Urinary bladder (tissue), 4 donors: ENCODE measurements around the gene RPRD1A. TPM values are rescaled to one million over a fixed set of nuclear protein-coding genes. Genes with fewer than 3 reads are reported as not detected.
A peak's percentile ranks its signal among the peaks of the same experiment; 100 is the strongest.

ENCODE experiments used
- DNase-seq: peaks from one replicate; pipeline ENCODE4 v3.0.0-alpha.2; 2015; ENCODE audit errors: extremely low spot score
- H3K27ac ChIP-seq: one replicate; pipeline ENCODE4 v1.5.1; 2013; ENCODE audit warnings: low read depth, mild to moderate bottlenecking, moderate library complexity
- H3K36me3 ChIP-seq: one replicate; pipeline ENCODE4 v1.6.1; 2013; ENCODE audit warnings: mild to moderate bottlenecking, moderate library complexity; ENCODE audit not compliant: insufficient read depth
- H3K4me1 ChIP-seq: one replicate; pipeline ENCODE4 v1.6.1; 2013; ENCODE audit warnings: mild to moderate bottlenecking, moderate library complexity; ENCODE audit not compliant: insufficient read depth
- H3K4me3 ChIP-seq: one replicate; pipeline ENCODE4 v1.5.1; 2013; ENCODE audit warnings: low read depth, low read length
- WGBS: extraction: QIAGEN DNeasy Blood & Tissue Kit; methylation state at CpG from one replicate; pipeline ENCODE4 v1.1.7; 2013; 5-methylcytosine and 5-hydroxymethylcytosine counted together
- polyA plus RNA-seq: library from polyadenylated mRNA; stranded (reverse); fragments of 200-250 nt; gene quantifications from one replicate; pipeline ENCODE4 v1.2.3, GENCODE V29; 2013
- total RNA-seq: library from RNA; depleted of rRNA; stranded (reverse); fragments of >200 nt; gene quantifications from one replicate; pipeline ENCODE4 v1.2.3, GENCODE V29; 2014
- donor health status: healthy with polysubstance abuse.
- donor health status: healthy.

The RPRD1A gene
- total and polyA plus RNA-seq, 2 donors: 41.5 to 73.0 TPM

GRCh38 chr18:35964319-35964718, 103.0 kb downstream of the RPRD1A start:
- H3K27ac ChIP-seq: no peak overlapping the region
- H3K4me3 ChIP-seq: no peak overlapping the region
- no peak for DNase-seq
- no peaks in the 10 kb centered on the region for H3K4me1 ChIP-seq
- H3K36me3 ChIP-seq: no peaks in the 10 kb centered on the region

GRCh38 chr18:35962320-35962719, 105.0 kb downstream of the RPRD1A start:
- Histone ChIP-seq H3K36me3 (no peaks in the 10 kb centered on the region), H3K4me3 (no peak overlapping the region), H3K27ac (no peak overlapping the region), H3K4me1 (no peaks in the 10 kb centered on the region)
- 89% methylated on average over 2 of the region's 2 CpGs for WGBS
- no peak for DNase-seq

GRCh38 chr18:35956226-35956625, 111.1 kb downstream of the RPRD1A start:
- WGBS: 82% methylated on average over 3 of the region's 3 CpGs
- Histone ChIP-seq H3K36me3 (no peaks in the 10 kb centered on the region), H3K27ac (no peak overlapping the region), H3K4me3 (no peak overlapping the region), H3K4me1 (no peaks in the 10 kb centered on the region)
- no peak for DNase-seq

- no peak overlapping the region for H3K27ac ChIP-seq
- H3K36me3 ChIP-seq: no peaks in the 10 kb centered on the region
- H3K4me3 ChIP-seq: no peak overlapping the region
- 92% methylated on average over 1 of the region's 1 CpG for WGBS
- no peak for DNase-seq
- H3K4me1 ChIP-seq: no peaks in the 10 kb centered on the region
Measured at GRCh38 chr18:35953688-35954087, 113.7 kb downstream of the RPRD1A start.

GRCh38 chr18:35950628-35950982, 116.8 kb downstream of the RPRD1A start:
- H3K4me1 ChIP-seq: no peaks in the 10 kb centered on the region
- peak overlapping the region; percentile 33 for H3K4me3 ChIP-seq
- WGBS: 11% methylated on average over 6 of the region's 6 CpGs
- no peak for DNase-seq
- no peaks in the 10 kb centered on the region for H3K36me3 ChIP-seq
- no peak overlapping the region for H3K27ac ChIP-seq

GRCh38 chr18:35949903-35950627, 117.3 kb downstream of the RPRD1A start:
- H3K4me3 ChIP-seq: peak overlapping the region; percentile 33
- WGBS: 5% methylated on average over 54 of the region's 54 CpGs
- H3K27ac ChIP-seq: no peak overlapping the region
- no peak for DNase-seq
- no peaks in the 10 kb centered on the region for H3K4me1 ChIP-seq
- H3K36me3 ChIP-seq: no peaks in the 10 kb centered on the region

- no peak overlapping the region for H3K4me3 ChIP-seq
- 76% methylated on average over 6 of the region's 6 CpGs for WGBS
- no peak for DNase-seq
- no peaks in the 10 kb centered on the region for H3K36me3 ChIP-seq
- no peaks in the 10 kb centered on the region for H3K4me1 ChIP-seq
- no peak overlapping the region for H3K27ac ChIP-seq
Measured at GRCh38 chr18:35949090-35949489, 118.3 kb downstream of the RPRD1A start.

GRCh38 chr18:35948080-35948479, 119.3 kb downstream of the RPRD1A start:
- H3K27ac ChIP-seq: no peak overlapping the region
- no peak overlapping the region for H3K4me3 ChIP-seq
- no peaks in the 10 kb centered on the region for H3K4me1 ChIP-seq
- no peak for DNase-seq
- no peaks in the 10 kb centered on the region for H3K36me3 ChIP-seq
- 77% methylated on average over 3 of the region's 3 CpGs for WGBS

GRCh38 chr18:35942661-35943060, 124.7 kb downstream of the RPRD1A start:
- Histone ChIP-seq H3K4me3 (no peak overlapping the region), H3K36me3 (no peaks in the 10 kb centered on the region), H3K27ac (no peak overlapping the region), H3K4me1 (no peaks in the 10 kb centered on the region)
- WGBS: 96% methylated on average over 6 of the region's 6 CpGs
- DNase-seq: no peak

- Histone ChIP-seq H3K4me3 (no peak overlapping the region), H3K4me1 (no peaks in the 10 kb centered on the region), H3K36me3 (no peaks in the 10 kb centered on the region), H3K27ac (no peak overlapping the region)
- no peak for DNase-seq
Measured at GRCh38 chr18:35942133-35942532, 125.2 kb downstream of the RPRD1A start.

- WGBS: 61% methylated on average over 6 of the region's 6 CpGs
- no peak overlapping the region for H3K27ac ChIP-seq
- DNase-seq: no peak
Measured at GRCh38 chr18:35941299-35941698, 126.1 kb downstream of the RPRD1A start.

More at GRCh38 chr18:35941299-35941698, 126.1 kb downstream of the RPRD1A start:
- H3K4me3 ChIP-seq: no peak overlapping the region
- H3K36me3 ChIP-seq: no peaks in the 10 kb centered on the region
- H3K4me1 ChIP-seq: no peaks in the 10 kb centered on the region

Other genes starting within 250 kb of the RPRD1A start
- gene SLC39A6, start 61.8 kb upstream of the RPRD1A start, total RNA-seq: 92.3 TPM
- 42.1 TPM for gene SLC39A6, start 61.8 kb upstream of the RPRD1A start, polyA plus RNA-seq
- gene ELP2, start 62.3 kb upstream of the RPRD1A start, total RNA-seq: 172 TPM
- 47.7 TPM for gene ELP2, start 62.3 kb upstream of the RPRD1A start, polyA plus RNA-seq
- 0.95 TPM for gene MOCOS, start 119.9 kb upstream of the RPRD1A start, total RNA-seq
- 2.1 TPM for gene MOCOS, start 119.9 kb upstream of the RPRD1A start, polyA plus RNA-seq
- gene FHOD3, start 230.2 kb upstream of the RPRD1A start, total RNA-seq: 27.2 TPM
- gene FHOD3, start 230.2 kb upstream of the RPRD1A start, polyA plus RNA-seq: 35.4 TPM